NCI-H345 treated with DMSO at 0.1 percent for 48 hours (cell line): ENCODE measurements around the gene EPHA6.
"Not testable (repeated sequence)": the region's sequence is repeated elsewhere in the genome, so short reads cannot be mapped to it uniquely, and the experiment has no call there.

Experiments used
- DNase-seq: peaks from one replicate; lab custom pipeline; 2025; ENCODE audit not compliant: unreplicated experiment; lab: John Stamatoyannopoulos, UW

Gene EPHA6

DNA sequence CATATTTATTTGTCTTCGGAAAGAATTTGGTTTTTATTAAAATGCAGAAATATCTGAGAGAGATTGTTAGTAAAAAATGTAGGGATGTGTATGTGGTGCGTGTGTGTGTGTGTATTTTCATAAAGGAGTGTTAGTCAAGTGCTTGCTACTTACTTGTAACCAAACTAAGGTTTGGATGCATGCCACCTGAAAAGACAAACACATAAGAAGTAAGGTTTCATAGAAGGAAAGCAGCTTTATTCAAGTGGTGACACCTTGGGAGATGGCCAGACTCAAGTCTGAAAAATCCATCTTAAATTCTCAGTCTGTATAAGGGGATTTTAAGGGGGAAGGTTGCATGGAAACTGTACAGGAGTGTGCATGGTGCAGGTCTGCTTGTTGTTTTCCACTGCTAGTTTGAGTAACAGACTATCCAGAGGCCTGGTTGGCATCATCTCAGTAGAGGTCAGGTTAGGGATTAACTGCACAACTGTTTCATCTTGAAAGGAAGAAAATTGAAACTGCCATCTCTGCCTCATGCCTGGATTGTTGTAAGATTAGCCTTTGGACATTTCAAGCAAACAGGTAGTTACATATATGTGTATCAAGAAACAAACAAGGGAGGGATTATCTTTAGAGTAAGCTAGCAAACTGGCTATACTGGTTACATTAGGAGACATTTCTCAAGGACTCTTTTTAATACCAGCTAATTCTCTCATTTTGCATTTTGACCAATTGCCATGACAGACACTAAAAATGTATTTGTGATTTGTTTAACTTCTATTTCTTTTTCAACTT is 196.7 kb downstream of the EPHA6 start:
- no peak for DNase-seq

DNA sequence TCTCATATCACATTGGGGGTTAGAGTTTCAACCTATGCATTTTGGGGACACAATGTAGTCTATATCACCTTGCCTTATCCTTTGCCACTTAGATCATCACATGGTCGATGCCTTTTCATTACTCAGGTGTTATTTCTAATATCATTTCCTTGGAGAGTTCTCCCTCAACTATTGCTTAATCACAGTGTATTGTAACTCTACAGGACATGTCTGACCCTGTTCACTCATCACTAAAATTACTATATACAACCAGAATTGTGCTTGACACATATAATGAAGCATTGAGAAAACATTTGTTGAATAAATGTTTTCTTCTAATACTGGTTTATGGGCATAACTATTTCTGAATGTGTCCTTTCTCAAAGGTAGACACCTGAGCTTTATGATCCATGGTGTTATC is 207.4 kb downstream of the EPHA6 start:
- no peak for DNase-seq

DNA sequence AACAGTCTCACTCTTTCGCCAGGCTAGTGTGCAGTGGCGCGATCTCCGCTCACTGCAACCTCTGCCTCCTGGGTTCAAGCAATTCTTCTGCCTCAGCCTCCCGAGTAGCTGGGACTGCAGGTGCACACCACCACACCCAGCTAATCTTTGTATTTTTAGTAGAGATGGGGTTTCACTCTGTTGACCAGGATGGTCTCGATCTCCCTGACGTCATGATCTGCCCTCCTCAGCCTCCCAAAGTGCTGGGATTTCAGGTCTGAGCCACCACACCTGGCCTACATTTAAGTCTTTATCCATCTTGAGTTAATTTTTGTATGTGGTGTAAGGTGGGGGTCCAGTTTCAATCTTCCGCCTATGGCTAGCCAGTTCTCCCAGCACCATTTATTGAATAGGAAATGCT is 211.2 kb downstream of the EPHA6 start:
- DNase-seq = not testable (repeated sequence)

- DNase-seq = no peak
Measured at GRCh38 chr3:97029972-97030371, 215.6 kb downstream of the EPHA6 start.

DNA sequence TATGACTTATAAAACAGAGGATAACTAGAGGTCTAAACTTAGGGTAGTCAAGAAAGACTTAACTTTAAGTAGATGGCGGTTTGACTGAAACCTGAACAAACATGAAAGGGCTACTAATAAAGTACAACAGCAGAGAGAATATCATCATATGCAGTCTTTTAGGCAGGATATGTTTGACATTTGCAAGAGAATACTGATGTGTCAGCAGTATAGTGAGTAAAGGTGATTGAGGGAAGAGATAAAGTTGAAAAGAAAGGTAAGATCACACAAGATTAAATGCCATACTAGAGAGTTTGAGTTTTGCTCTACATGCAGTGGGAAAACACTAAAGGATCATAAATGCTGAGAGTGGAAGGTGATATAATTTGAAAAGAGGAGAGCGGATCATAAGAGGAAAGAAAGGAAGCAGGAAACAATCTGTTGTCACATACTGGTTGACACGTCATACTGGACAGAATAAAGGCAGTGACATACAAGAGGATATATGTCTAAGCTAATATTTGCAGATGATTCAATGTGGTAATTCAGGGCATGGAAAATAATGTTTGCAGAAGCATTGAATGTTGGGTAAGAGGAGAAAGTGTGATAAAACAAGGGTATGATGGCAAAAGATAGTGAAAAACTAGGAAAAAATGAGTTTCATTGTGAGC is 223.0 kb downstream of the EPHA6 start:
- DNase-seq = no peak

GRCh38 chr3:97043411-97043810 is 229.0 kb downstream of the EPHA6 start:
- no peak for DNase-seq

DNA sequence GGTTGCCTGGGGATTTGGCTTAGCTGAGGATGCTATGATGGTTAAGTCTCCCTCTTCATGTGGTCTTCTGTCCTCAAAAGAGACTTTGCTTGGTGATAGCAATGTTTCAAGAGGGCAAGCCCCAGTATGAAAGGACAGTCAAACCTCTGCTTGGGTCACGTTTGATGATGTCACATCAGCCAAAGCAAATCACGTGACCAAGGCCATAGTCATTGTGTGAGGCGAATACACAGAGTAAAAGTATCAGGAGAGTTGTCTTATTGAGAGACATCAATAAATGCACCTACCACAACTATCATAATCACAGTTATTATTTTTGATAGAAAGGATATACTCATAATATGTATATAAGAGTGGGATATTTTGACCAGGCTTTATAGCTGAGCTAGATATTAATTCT is 243.0 kb downstream of the EPHA6 start:
- DNase-seq = no peak

DNA sequence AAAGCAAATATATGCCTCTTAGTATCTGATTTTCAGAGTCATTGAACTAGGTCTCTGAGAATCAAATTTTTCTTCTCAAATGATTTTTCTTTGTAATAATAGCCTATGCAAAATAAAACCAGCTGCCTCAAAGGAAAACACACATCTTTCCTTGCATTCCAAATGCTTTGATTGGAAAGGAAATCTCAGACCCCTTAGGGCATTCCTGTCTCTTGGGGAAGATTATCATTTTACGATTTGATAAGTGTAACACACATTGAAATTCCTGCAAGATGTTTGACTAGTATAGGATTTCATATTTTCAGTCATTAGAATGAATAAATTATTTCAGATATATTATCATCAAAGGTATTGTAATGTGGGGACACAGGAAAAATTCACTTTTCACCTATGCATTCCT is 244.8 kb downstream of the EPHA6 start:
- DNase-seq = no peak

GRCh38 chr3:97066531-97066930 is 252.1 kb downstream of the EPHA6 start:
- DNase-seq = no peak

DNA sequence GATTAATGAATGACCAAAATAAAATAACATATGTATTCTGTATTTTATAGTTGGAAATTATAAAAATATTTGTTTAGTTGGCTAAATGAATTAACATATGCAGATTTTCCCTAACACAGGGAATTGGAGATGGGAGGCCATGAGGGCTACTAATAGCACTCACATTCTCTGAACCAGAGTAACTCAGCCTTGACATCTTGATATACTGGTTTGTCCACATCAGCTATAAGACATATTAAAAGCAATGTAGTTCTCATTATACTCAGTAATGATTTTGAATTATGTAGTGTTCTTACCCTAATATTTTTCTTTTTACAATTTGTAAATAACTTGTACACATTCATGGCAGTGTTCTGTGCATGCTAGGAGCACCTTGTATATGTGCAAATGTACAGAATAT is 255.9 kb downstream of the EPHA6 start:
- DNase-seq = no peak

DNA sequence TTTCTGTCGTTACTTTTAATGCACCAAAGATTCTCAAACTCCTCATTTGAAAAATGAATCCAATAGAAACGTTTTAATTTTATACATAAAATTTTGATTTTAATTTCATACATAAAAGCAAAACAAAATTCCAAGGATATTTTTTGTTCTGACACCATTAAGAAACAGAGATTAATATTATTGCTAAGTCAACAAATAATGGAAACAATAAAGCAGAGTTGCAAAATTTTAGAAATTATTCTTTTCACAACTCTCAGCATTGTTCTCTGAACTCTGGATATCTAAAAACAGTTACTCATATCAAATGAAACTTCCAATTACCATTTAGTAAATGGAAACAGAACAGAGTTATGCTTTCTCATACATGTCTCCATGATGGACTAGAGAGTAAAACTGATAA is 260.2 kb downstream of the EPHA6 start:
- no peak for DNase-seq

DNA sequence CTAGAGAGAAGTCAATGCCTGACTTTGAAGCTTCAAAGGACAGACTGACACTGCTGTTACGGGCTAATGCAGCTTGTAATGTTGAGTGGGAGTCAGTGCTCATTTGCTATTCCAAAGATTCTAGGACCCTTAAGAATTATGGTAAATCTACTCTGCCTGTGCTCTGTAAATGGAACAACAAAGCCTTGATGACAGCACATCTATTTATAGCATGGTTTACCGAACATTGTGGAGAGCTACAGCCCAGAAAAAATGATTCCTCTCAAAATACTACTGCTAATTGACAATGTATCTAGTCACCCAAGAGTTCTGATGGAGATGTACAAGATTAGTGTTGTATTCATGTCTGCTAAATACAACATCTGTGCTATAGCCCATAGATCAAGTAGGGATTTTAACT is 262.3 kb downstream of the EPHA6 start:
- DNase-seq = no peak

GRCh38 chr3:97089621-97090020 is 275.2 kb downstream of the EPHA6 start:
- DNase-seq = no peak

- DNase-seq = no peak
Measured at GRCh38 chr3:97102641-97103040, 288.2 kb downstream of the EPHA6 start.

- DNase-seq = no peak
Measured at GRCh38 chr3:97105989-97106651, 291.7 kb downstream of the EPHA6 start.

- DNase-seq = no peak
Measured at GRCh38 chr3:97106652-97106989, 292.2 kb downstream of the EPHA6 start.

DNA sequence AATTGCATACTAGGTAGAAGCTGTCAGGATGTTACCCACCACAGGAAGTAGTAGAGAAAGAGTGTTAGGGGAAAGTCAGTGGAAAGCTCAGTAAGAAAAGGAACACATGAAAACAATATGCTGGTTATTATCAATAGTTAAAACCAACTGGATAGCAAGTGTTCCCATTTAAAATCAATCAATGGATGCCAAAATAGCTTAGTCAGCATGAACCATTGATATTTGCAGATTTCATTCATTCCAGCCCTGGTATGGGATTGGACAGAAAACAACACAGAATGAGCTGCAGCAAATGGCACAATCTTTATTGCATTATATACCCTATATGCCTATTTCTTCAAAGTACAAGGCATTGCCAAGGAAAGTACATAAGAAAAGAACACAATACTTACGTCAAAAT is 293.7 kb downstream of the EPHA6 start:
- no peak for DNase-seq

DNA sequence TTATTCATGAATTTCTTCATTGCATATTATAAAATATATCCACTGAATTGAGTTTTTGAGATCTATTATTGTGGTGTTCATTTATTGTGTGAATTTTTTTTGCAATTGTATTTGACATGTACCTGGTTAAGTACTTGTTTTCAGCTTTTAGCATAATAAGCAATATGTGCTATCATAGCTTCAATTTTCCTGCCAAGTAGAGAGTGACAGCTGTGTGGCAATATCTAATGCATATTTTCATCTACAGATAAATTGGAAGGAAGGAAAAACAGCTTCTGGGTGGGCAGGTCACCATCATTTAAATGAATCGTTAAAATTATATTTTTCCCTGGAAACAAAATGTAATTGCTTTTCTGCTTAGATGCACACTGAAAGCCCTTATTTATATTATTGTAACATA is 296.9 kb downstream of the EPHA6 start:
- DNase-seq = no peak

DNA sequence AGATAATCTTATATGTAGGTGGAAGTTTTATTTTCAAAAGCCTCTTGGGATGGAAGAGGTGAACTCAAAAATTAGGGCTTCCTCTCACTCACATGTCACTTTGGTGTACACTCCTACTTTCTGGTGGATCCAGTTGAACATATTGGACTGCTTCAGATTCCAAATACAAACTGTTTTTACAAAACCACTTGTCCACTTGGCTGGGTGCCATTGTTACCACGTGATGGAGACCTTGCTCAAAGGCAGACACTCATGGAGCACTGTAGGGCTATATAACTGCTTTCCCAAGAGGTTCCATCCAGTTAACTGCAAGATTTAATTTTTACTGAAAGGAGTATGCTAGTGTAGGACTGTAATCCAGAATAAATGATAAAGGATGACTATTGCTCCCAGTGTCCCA is 307.0 kb downstream of the EPHA6 start:
- DNase-seq = no peak

- DNase-seq = no peak
Measured at GRCh38 chr3:97125902-97126499, 311.6 kb downstream of the EPHA6 start.

- DNase-seq = no peak
Measured at GRCh38 chr3:97131476-97131875, 317.1 kb downstream of the EPHA6 start.

DNA sequence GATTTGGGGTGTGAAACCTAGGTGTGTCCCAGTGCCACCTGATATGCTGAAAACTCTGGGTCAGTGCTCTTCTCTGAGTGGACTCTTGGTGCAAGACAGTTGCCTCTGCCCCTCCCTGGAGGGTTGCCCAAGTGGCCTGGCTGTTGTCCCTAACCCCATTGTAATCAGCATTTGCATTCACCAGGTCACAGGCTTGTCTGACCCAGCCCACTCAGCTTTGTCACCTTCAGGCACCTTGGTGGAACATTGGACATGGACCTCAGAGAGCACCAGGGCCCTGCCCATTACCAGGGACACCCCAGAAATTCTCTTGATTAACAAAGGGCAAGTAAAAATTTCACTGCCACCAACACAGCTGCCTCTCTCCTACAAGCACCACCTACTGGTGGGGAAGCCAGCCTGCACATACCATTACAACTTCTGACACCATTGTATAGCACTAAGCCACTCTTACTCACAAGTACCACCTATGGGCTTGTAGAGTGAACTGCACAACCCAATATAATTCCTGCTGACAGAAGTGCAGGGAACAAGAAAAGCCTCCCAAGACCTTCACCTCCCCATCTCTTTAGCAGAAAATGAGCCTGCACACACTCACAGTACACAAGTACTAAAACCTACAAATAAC is 324.6 kb downstream of the EPHA6 start:
- DNase-seq = no peak
